Measurements from ENCODE around the gene PPP2R5D.

Gene PPP2R5D

GRCh38 chr6:42984001-42984923, at the start of gene PPP2R5D:
TSS of gene PPP2R5D (plus strand) at chr6:42984570. CDS start at chr6:42984678, 108 bp downstream.
- Mint-ChIP-seq H3K27ac (peak within 1 kb of the TSS; percentile 98 to 99 (median 99)), H3K4me3 (peak within 1 kb of the TSS; percentile 91 to 96 (median 93)), H3K36me3 (ENCODE audit: low read depth) (peaks cover 7% of the 10 kb centered on the region), H3K9me3 (no peaks in the 10 kb centered on the region), H3K27me3 (ENCODE audit: low read depth) (no peaks in the 10 kb centered on the region), H3K4me1 (peaks cover 52% of the 10 kb centered on the region)
- TF ChIP-seq CTCF (IDR thresholded peaks at IDR 0.05; ENCODE audit: unreplicated experiment in 3 of 3): no peak

GRCh38 chr6:42935322-42935721, 49.0 kb upstream of the PPP2R5D start:
- Mint-ChIP-seq H3K27me3 (ENCODE audit: low read depth) (peaks cover 4% of the 10 kb centered on the region), H3K36me3 (ENCODE audit: low read depth) (peaks cover 64% of the 10 kb centered on the region), H3K4me1 (peaks cover 25% of the 10 kb centered on the region), H3K27ac (no peak overlapping the region), H3K9me3 (no peaks in the 10 kb centered on the region), H3K4me3 (no peak overlapping the region)
- no peak for TF ChIP-seq CTCF (IDR thresholded peaks at IDR 0.05; ENCODE audit: unreplicated experiment in 3 of 3)

- H3K4me1 Mint-ChIP-seq: peaks cover 17% of the 10 kb centered on the region
- no peaks in the 10 kb centered on the region for H3K9me3 Mint-ChIP-seq
- no peak for TF ChIP-seq CTCF (IDR thresholded peaks at IDR 0.05; ENCODE audit: unreplicated experiment in 3 of 3)
- H3K27ac Mint-ChIP-seq: no peak overlapping the region
- H3K4me3 Mint-ChIP-seq: no peak overlapping the region
- peaks cover 4% of the 10 kb centered on the region for H3K27me3 Mint-ChIP-seq (ENCODE audit: low read depth)
- peaks cover 63% of the 10 kb centered on the region for H3K36me3 Mint-ChIP-seq (ENCODE audit: low read depth)
Observed at GRCh38 chr6:42936398-42936797, 48.0 kb upstream of the PPP2R5D start.

GRCh38 chr6:42937548-42938427, 46.6 kb upstream of the PPP2R5D start:
- no peak for TF ChIP-seq CTCF (IDR thresholded peaks at IDR 0.05; ENCODE audit: unreplicated experiment in 3 of 3)
- H3K27me3 Mint-ChIP-seq (ENCODE audit: low read depth): peaks cover 4% of the 10 kb centered on the region
- H3K4me1 Mint-ChIP-seq: peaks cover 7% of the 10 kb centered on the region
- H3K36me3 Mint-ChIP-seq (ENCODE audit: low read depth): peaks cover 55% of the 10 kb centered on the region
- H3K27ac Mint-ChIP-seq: peak overlapping the region in 1 of 3 experiments; percentile 1
- H3K4me3 Mint-ChIP-seq: no peak overlapping the region
- H3K9me3 Mint-ChIP-seq: no peaks in the 10 kb centered on the region

GRCh38 chr6:42938428-42938796, 46.0 kb upstream of the PPP2R5D start:
- peaks cover 50% of the 10 kb centered on the region for H3K36me3 Mint-ChIP-seq (ENCODE audit: low read depth)
- peaks cover 1% of the 10 kb centered on the region for H3K4me1 Mint-ChIP-seq
- H3K27ac Mint-ChIP-seq: no peak overlapping the region
- H3K9me3 Mint-ChIP-seq: no peaks in the 10 kb centered on the region
- peaks cover 4% of the 10 kb centered on the region for H3K27me3 Mint-ChIP-seq (ENCODE audit: low read depth)
- no peak for TF ChIP-seq CTCF (IDR thresholded peaks at IDR 0.05; ENCODE audit: unreplicated experiment in 3 of 3)
- H3K4me3 Mint-ChIP-seq: no peak overlapping the region
